Measurements from ENCODE around the gene BAHCC1. TPM values are rescaled to one million over a fixed set of nuclear protein-coding genes. Genes with fewer than 3 reads are reported as not detected.

Gene BAHCC1
- total and polyA plus RNA-seq, 2 donors (not counting 3 experiments of a cell fraction or from before 2014, with no cell fraction given): 4.7 to 11.6 TPM

DNA sequence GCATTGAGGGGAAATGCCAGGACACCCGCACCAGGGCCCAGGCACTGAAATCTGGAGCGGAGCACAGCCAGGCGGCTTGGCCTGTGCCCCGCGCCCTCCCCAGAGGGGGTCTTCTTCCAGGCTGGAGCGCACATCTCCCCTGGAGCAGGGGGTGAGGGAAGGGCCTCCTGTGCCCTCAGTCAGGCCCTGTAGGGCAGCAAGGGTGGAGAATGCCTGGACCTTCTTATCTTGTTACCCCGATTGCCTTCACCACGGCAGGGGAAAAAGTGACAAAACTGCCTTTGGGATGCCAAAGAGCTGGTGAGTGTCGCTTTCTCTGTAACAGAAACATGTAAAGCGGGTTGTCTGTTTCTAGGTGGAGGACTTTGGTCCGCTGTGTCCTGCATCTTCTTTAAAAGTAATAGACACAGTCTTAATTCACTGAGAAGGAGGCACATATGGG, 48.3 kb upstream of the BAHCC1 start:
- Histone ChIP-seq H3K36me3 (ENCODE audit: control insufficient read depth in 2 of 2, extremely low read depth in 1 of 2, insufficient read depth in 2 of 2, low read length in 2 of 2) (no peaks in the 10 kb centered on the region), H3K4me2 (ENCODE audit: insufficient read depth, low read length) (peak overlapping the region; percentile 79), H3K9ac (replicated peaks; ENCODE audit: extremely low read depth, insufficient read depth, low read length) (peak overlapping the region; percentile 61), H3K4me1 (ENCODE audit: control insufficient read depth, extremely low read depth, insufficient read depth, low read length) (peaks cover 13% of the 10 kb centered on the region), H4K20me1 (replicated peaks; ENCODE audit: control insufficient read depth, extremely low read depth, insufficient read depth, low read length) (no peaks in the 10 kb centered on the region), H3K4me3 (replicated peaks in 1 of 3; ENCODE audit: insufficient read depth in 1 of 3, low read depth in 1 of 3, low read length in 3 of 3) (peak overlapping the region in 2 of 3 experiments; percentile 40 to 48), H2AFZ (ENCODE audit: low read depth, low read length) (no peak overlapping the region), H3K27me3 (ENCODE audit: control insufficient read depth in 2 of 2, insufficient read depth in 2 of 2, low read length in 2 of 2) (no peaks in the 10 kb centered on the region), H3K9me1 (replicated peaks; ENCODE audit: control insufficient read depth, extremely low read depth, insufficient read depth, low read length) (no peaks in the 10 kb centered on the region), H3K27ac (ENCODE audit: insufficient read depth, low read depth, low read length) (no peak overlapping the region), H3K9me3 (replicated peaks; ENCODE audit: control insufficient read depth, insufficient read depth, low read length) (no peaks in the 10 kb centered on the region), H3K79me2 (ENCODE audit: control insufficient read depth, insufficient read depth, low read length) (peaks cover 35% of the 10 kb centered on the region)
- intact Hi-C loops (cut with micrococcal nuclease): loop anchor here (1.0 to 2.0 kb wide), 3 partner anchors 18 to 52 kb away; partner anchors contain the start of genes BAHCC1 and SLC38A10
- dilution Hi-C loops (cut with MboI; ENCODE audit: extremely low pct_ligation_motif_present, low sequenced_read_pairs): no loop called here
- CTCF ChIA-PET: no interaction called here
- DNase-seq (ENCODE audit: low read depth, low spot score): no peak
- BruUV-seq (replicated peaks): no TSS peak
- TF ChIP-seq CTCF (IDR thresholded peaks at IDR 0.05; ENCODE audit: extremely low read depth in 1 of 2, insufficient read depth in 1 of 2, low read depth in 1 of 2, low read length in 2 of 2): no peak
- TF ChIP-seq JUN (IDR thresholded peaks at IDR 0.05; ENCODE audit: borderline replicate concordance, insufficient read depth, insufficient read length, low read depth): no peak
- TF ChIP-seq MYC (IDR thresholded peaks at IDR 0.05; ENCODE audit: low read depth, low read length): no peak
- POLR2A ChIA-PET: no interaction called here
- FAIRE-seq: no peak

- Histone ChIP-seq H3K9ac (replicated peaks; ENCODE audit: extremely low read depth, insufficient read depth, low read length) (no peak overlapping the region), H3K36me3 (ENCODE audit: control insufficient read depth in 2 of 2, extremely low read depth in 1 of 2, insufficient read depth in 2 of 2, low read length in 2 of 2) (no peaks in the 10 kb centered on the region), H4K20me1 (replicated peaks; ENCODE audit: control insufficient read depth, extremely low read depth, insufficient read depth, low read length) (no peaks in the 10 kb centered on the region), H3K27ac (ENCODE audit: insufficient read depth, low read depth, low read length) (no peak overlapping the region), H3K9me1 (replicated peaks; ENCODE audit: control insufficient read depth, extremely low read depth, insufficient read depth, low read length) (no peaks in the 10 kb centered on the region), H2AFZ (ENCODE audit: low read depth, low read length) (no peak overlapping the region), H3K4me1 (ENCODE audit: control insufficient read depth, extremely low read depth, insufficient read depth, low read length) (peaks cover 8% of the 10 kb centered on the region), H3K79me2 (ENCODE audit: control insufficient read depth, insufficient read depth, low read length) (peaks cover 30% of the 10 kb centered on the region), H3K9me3 (replicated peaks; ENCODE audit: control insufficient read depth, insufficient read depth, low read length) (no peaks in the 10 kb centered on the region), H3K4me2 (ENCODE audit: insufficient read depth, low read length) (no peak overlapping the region), H3K27me3 (ENCODE audit: control insufficient read depth in 2 of 2, insufficient read depth in 2 of 2, low read length in 2 of 2) (no peaks in the 10 kb centered on the region), H3K4me3 (replicated peaks in 1 of 3; ENCODE audit: insufficient read depth in 1 of 3, low read depth in 1 of 3, low read length in 3 of 3) (no peak overlapping the region)
- FAIRE-seq (no peak), DNase-seq (ENCODE audit: low read depth, low spot score) (no peak)
- no TSS peak for BruUV-seq (replicated peaks)
- intact Hi-C loops (cut with micrococcal nuclease) (loop anchor here (2.0 kb wide), 1 partner anchor 17 kb away; no protein-coding TSS in a partner anchor), dilution Hi-C loops (cut with MboI; ENCODE audit: extremely low pct_ligation_motif_present, low sequenced_read_pairs) (no loop called here)
- ChIA-PET POLR2A (no interaction called here), CTCF (no interaction called here)
- TF ChIP-seq, protein P1, sequence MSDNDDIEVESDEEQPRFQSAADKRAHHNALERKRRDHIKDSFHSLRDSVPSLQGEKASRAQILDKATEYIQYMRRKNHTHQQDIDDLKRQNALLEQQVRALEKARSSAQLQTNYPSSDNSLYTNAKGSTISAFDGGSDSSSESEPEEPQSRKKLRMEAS (IDR thresholded peaks at IDR 0.05; ENCODE audit: insufficient read depth, insufficient read length): no peak
- TF ChIP-seq FOS (IDR thresholded peaks at IDR 0.05; ENCODE audit: borderline replicate concordance, insufficient read depth, low read length): no peak
- no peak for TF ChIP-seq JUN (IDR thresholded peaks at IDR 0.05; ENCODE audit: borderline replicate concordance, insufficient read depth, insufficient read length, low read depth)
- no peak for TF ChIP-seq POLR2A (IDR thresholded peaks at IDR 0.05; ENCODE audit: low read depth, low read length)
- no peak for TF ChIP-seq MYC (IDR thresholded peaks at IDR 0.05; ENCODE audit: low read depth, low read length)
- TF ChIP-seq EZH2 (IDR thresholded peaks at IDR 0.05; ENCODE audit: borderline replicate concordance, low read depth, low read length, severe bottlenecking): no peak
- TF ChIP-seq CTCF (IDR thresholded peaks at IDR 0.05; ENCODE audit: extremely low read depth in 1 of 2, insufficient read depth in 1 of 2, low read depth in 1 of 2, low read length in 2 of 2): no peak
- no peak for TF ChIP-seq POLR2AphosphoS5 (IDR thresholded peaks at IDR 0.05; ENCODE audit: insufficient read depth, low read depth, low read length)
These were observed 47.8 kb upstream of the BAHCC1 start for GRCh38 chr17:81347437-81347836.

Data from endothelial cell of umbilical vein (primary cell).